Epidermal melanocyte (primary cell): ENCODE data around the gene DCAF10.
A peak's percentile ranks its signal among the peaks of the same experiment; 100 is the strongest.
"Not testable (repeated sequence)": the region's sequence is repeated elsewhere in the genome, so short reads cannot be mapped to it uniquely, and the experiment has no call there.

Experiments
- DNase-seq: peaks from one replicate; pipeline ENCODE4 v3.0.0; 2011; ENCODE audit warnings: low spot score; ENCODE audit not compliant: insufficient read length

The DCAF10 gene

DNA sequence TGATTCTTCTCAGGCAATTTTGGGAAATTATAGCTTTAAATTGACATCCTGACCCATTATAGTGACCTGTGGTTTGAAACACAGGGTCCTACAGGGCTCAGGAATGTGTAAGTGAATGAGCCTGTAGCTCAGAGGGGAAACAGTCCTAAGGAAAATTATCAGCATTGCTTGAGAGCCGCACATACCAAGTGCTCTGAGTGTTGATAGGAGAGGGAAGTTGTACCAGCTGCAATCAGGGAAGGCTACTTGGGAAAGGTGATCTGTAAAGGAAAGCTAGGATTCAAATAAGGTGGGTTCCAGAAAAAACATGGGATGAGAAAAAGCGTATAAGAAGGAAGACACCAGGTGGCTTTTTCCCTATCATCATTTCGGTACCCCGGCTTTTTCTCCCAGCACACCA, 107.7 kb downstream of the DCAF10 start:
- DNase-seq: no peak

DNA sequence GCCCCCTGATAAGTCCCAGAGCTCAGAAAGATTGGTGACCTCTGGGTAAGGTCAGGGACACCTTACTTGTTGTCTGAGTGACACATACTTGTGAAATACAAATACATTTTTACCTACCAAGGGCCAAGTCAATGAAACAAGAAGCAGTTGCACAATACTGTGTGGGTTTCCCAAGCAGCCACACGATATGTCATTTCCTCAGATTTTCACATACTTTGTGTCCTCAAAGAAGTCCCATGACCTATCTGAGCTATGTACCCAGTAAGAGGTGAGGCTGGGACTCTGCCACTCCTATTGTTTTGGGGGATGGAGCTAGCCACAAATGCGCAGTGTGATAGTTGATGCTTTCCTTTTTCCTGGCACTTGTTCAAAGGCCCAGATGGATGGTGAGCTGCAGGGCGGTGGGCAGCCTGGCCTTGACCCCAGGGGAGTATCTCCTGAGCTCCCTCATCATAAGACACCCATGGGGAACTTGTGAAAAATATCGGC, 108.1 kb downstream of the DCAF10 start:
- no peak for DNase-seq

DNA sequence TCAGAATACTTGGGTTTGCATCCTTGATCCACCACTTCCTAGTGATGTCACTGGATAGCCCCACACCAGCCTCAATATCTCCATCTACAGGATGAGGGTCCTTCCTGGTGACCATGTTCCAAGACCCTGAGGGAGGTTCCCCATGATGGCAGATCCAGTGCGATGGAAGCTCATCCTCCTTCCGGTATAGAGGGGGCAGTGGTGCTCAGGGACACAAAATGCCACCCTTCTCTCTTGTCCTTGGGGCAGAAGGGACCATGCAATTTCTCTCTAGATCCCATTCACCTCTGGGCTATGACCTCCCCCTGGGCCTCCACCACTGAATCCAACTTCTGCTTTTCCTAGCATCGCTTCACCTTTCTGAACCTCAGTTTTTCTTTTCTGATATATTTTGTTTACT, 108.7 kb downstream of the DCAF10 start:
- DNase-seq: no peak

DNA sequence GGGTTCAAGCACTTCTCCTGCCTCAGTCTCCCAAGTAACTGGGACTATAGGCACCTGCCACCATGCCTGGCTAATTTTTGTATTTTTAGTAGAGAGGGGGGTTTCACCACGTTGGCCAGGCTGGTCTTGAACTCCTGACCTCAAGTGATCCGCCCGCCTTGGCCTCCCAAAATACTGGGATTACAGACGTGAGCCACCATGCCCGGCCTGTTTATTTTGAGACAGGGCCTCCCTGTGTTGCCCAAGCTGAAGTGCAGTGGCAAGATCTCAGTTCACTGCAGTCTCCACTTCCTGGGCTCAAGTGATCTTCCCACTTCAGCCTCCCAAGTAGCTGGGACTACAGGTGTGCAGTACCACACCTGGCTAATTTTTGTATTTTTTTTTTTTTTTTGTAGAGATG, 109.2 kb downstream of the DCAF10 start:
- DNase-seq: not testable (repeated sequence)

DNA sequence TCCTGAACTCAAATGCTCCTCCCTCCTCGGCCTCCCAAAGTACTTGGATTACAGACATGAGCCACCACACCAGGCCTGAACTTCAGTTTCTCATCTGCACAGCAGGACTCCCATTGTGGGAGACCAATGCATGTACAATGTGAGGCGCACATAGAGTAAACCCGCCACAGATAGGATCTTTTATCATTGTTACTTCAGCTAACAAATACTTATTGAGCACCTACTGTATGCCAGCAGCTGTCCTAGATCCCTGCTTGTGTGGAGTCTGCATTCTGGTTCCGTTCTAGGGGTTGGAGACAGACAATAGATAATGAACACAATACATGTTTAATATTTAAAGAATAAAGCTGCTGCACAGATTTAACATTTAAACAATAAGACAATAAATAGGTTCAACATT, 109.7 kb downstream of the DCAF10 start:
- DNase-seq: no peak

DNA sequence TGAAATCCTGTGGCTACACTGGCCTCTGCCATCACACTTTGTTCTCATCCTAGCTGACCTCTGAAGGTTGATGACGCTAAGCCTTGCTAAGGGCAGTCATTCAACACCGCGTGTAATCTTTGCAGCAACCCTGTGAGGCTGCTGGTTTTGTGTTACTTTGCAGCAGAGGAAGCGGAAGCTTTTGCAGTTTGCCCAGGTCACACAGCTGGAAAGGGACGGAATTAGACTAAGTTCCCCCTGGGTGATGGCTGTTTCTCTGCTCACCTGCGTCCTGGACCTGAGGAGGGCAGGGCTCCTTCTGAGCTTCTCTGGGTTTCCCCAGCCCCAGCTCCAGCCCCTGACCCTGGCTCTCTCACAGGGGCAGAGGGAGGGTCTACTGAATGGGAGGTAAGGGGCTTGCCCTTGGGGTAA, 110.7 kb downstream of the DCAF10 start:
- DNase-seq: no peak

DNA sequence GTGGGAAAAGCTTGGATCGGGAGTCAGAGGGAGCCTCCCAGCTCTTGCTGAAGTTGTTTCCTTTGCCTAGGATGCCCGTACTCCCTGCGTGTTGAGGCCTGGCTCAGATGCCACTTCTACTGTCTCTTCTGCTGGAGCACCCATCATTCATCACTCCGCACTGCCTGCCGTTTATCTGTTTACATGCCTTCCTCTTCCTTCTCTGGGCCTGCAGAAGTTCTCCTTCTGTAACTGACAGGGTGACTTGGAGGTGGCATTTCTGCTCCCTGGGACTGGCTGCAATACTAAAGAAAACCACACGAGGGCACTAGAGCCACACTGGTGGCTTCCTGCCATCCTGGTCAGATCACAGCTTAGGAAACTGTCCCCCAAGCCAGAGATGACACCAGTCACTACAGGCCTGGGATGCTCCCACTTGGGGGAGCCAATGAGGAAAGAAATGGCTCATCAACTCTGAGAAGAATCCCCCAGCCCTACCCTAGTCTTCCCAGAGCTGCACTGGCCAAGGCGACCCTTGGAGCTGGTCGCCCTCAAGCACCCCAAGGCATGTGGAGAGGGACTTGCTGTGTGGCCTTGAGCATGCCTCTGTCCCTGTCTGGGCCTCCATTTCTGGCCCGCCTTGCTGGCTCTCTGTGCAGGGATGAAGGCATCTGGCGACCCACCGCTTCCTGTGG, 113.0 kb downstream of the DCAF10 start:
- DNase-seq: peak; percentile 90

DNA sequence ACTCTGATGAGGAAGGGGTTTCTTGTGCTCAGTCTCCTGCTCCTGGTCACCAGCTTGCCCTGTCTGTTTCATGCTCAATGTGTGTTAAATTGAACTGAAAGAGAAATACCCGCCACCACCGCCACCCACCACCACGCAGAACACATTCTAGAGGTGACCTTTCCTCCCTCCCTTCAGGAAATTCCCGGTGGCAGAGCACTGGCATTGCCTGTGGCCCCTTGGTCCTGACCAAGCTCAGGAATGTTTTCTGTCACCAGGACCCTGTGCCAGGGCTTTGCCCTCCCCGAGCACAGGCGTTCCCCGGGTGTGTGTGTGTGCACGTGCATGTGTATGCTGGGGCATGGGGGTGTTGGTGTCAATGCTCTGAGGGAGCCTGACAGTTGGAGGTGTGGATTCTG, 113.6 kb downstream of the DCAF10 start:
- no peak for DNase-seq

DNA sequence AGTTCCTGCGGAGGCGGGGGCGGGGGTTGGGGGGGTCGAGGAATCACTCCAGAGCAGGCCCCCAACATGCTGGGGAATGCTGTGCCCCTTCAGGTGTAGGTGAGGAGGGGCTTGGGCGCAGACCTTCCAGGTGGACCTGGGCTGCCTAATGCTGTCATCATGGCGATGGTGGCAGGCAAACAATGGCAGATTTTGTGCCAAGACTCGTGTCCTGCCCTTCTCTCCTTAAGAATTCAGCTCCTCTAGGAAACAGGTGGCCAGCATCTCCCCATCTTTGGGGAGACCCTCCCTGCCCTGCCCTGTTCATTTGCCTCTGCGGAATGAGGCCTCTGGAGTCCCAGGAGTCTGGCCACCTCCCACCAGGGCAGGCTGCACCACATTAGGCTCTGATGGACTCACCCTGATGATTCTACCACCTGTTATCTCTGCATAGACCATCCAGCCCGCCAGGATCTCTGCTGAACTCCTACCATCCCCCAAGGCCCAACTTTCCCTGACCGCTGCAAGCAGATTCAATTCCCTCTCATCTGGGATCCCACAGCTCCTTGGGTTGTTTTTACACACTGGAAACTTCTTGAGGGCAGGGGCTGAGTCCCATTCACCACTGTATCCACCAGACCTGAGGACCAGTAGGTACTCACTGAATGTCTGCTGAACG, 114.2 kb downstream of the DCAF10 start:
- no peak for DNase-seq

DNA sequence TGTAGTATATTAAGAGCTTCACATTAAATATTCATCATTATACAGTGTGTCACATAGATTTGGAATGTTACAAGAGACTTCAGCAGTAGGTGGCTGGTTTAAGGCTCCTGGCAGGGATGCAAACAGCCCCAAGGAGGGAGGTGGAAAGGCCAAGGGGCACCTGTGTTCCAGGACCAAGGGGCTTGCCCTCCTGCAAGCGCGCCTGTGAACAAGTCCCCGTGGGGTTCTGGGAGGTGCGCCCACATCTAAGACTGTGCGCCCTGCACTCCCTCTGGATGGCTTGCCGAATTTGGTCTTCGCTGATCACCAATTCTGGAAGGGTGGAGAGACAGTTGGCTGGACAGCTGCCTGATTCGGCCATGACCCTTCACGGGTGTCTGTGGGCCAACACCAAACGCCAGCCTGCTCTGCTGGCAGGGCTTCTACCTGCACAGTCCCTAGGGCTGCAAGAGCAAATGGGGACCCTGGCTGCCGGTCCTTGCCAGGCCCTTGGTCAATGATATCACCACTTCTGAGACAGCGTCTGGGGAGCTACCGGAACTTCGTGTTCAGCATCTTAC, 115.4 kb downstream of the DCAF10 start:
- DNase-seq: no peak

DNA sequence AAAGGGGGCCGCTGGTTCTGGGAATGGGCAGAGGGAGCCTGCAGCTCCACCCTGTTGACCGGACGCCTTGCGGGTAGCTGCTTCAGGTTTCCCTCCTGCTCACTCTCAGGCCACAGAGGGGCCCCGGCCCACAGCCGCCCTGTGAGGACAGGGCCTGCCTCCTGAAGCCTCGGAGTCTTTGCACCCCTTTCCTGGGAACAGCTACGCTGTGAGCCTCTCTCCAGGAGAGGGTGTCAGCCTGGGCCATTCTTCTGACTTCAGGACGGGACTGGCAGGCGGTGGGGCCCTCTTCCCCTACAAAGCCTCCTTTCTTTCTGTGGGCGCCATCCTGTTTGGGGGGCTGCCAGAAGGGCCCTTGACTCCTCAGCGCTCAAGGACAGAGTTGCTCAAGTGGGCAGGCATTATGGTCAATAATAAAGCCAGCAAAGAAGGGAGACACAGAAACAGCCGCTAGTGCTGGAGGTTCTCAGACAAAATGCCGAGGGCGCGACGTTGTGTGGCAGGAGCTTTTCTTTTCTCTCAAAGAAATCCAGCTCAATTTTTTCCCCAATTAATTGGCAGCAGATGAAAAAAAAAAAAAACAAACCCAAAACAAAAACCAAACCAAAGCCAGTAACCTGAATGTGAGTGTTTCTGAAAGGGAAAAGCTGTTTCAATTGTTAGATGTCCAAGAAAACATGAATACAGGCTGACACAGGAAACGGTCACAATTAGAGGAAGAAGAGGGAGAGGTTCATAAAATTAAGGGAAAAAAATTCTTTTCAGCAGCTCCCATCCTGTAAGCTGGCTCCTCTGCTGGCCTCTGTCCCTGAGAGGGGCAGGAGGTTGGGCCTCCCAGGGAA, 116.1 kb downstream of the DCAF10 start:
- DNase-seq: no peak
